ENCODE results near the gene NACAD. TPM values are rescaled to one million over a fixed set of nuclear protein-coding genes. Genes with fewer than 3 reads are reported as not detected.

NACAD gene
- total RNA-seq, 2 donors from 2014 or later = 10.8 to 11.1 TPM

- TF ChIP-seq, protein P1, sequence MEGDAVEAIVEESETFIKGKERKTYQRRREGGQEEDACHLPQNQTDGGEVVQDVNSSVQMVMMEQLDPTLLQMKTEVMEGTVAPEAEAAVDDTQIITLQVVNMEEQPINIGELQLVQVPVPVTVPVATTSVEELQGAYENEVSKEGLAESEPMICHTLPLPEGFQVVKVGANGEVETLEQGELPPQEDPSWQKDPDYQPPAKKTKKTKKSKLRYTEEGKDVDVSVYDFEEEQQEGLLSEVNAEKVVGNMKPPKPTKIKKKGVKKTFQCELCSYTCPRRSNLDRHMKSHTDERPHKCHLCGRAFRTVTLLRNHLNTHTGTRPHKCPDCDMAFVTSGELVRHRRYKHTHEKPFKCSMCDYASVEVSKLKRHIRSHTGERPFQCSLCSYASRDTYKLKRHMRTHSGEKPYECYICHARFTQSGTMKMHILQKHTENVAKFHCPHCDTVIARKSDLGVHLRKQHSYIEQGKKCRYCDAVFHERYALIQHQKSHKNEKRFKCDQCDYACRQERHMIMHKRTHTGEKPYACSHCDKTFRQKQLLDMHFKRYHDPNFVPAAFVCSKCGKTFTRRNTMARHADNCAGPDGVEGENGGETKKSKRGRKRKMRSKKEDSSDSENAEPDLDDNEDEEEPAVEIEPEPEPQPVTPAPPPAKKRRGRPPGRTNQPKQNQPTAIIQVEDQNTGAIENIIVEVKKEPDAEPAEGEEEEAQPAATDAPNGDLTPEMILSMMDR (IDR thresholded peaks at IDR 0.05) = no peak
- Histone ChIP-seq H3K27me3 (replicated peaks; ENCODE audit: insufficient read depth) (no peaks in the 10 kb centered on the region), H3K9me3 (no peaks in the 10 kb centered on the region), H3K4me1 (ENCODE audit: control insufficient read depth in 1 of 2, low read depth in 2 of 2) (no peaks in the 10 kb centered on the region), H3K4me3 (no peak overlapping the region), H3K27ac (no peak overlapping the region), H3K36me3 (no peaks in the 10 kb centered on the region)
- ATAC-seq (ENCODE audit: insufficient number of reproducible peaks, low FRiP score, low read depth) = no peak
- no peak for DNase-seq (ENCODE audit: low spot score)
Observed at GRCh38 chr7:45131891-45132290, 43.1 kb upstream of the NACAD start.

DNA sequence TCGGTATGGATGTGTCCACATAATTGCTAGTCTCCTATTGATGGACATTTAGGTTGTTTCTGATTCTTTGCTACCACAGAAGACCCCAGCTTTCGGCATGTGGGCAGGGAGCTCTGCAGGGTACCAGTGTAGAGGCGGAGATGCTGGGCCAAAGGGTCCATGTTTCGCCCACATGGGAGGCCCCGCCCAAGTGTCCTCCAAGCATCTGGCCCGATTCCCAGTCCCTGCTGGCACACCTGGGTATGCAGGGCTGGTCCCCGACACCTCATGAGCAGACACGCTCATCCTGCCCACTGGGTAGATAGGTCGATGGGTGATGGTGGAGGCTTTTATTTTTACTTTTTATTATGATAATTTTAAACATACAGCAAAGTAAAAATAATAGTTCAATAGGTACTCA is 42.1 kb upstream of the NACAD start:
- Histone ChIP-seq H3K27me3 (replicated peaks; ENCODE audit: insufficient read depth) (no peaks in the 10 kb centered on the region), H3K4me3 (no peak overlapping the region), H3K9me3 (no peaks in the 10 kb centered on the region), H3K27ac (no peak overlapping the region), H3K36me3 (no peaks in the 10 kb centered on the region), H3K4me1 (ENCODE audit: control insufficient read depth in 1 of 2, low read depth in 2 of 2) (no peaks in the 10 kb centered on the region)
- no peak for DNase-seq (ENCODE audit: low spot score)
- ATAC-seq (ENCODE audit: insufficient number of reproducible peaks, low FRiP score, low read depth) = no peak
- TF ChIP-seq, protein P1 (IDR thresholded peaks at IDR 0.05) = no peak

DNA sequence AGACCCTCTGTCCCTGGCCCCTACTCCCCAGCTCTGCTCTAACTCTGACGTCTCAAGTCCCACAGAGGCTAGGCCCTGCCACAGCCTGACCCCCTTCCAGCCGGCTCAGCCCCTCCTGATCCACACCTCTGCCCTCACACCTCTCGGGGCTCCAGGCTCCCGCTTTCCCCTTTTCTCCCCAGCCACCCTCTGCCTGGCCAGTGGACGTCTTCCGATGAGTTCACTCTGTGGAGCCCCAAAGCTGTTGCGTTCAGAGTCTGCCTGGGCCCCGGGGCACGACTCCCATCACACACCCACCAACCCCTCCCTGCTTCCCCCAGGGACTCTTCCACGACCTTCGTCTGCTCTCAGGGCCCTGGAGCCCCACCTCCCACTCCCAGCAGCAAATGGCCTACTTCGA is 41.1 kb upstream of the NACAD start:
- Histone ChIP-seq H3K9me3 (no peaks in the 10 kb centered on the region), H3K36me3 (no peaks in the 10 kb centered on the region), H3K4me3 (no peak overlapping the region), H3K4me1 (ENCODE audit: control insufficient read depth in 1 of 2, low read depth in 2 of 2) (no peaks in the 10 kb centered on the region), H3K27me3 (replicated peaks; ENCODE audit: insufficient read depth) (no peaks in the 10 kb centered on the region), H3K27ac (no peak overlapping the region)
- ATAC-seq (ENCODE audit: insufficient number of reproducible peaks, low FRiP score, low read depth) (no peak), DNase-seq (ENCODE audit: low spot score) (no peak)
- TF ChIP-seq, protein P1 (IDR thresholded peaks at IDR 0.05) = no peak

- Histone ChIP-seq H3K4me3 (no peak overlapping the region), H3K4me1 (ENCODE audit: control insufficient read depth in 1 of 2, low read depth in 2 of 2) (no peaks in the 10 kb centered on the region), H3K36me3 (no peaks in the 10 kb centered on the region), H3K27ac (no peak overlapping the region), H3K27me3 (replicated peaks; ENCODE audit: insufficient read depth) (no peaks in the 10 kb centered on the region), H3K9me3 (no peaks in the 10 kb centered on the region)
- DNase-seq (ENCODE audit: low spot score) (no peak), ATAC-seq (ENCODE audit: insufficient number of reproducible peaks, low FRiP score, low read depth) (no peak)
- TF ChIP-seq, protein P1 (IDR thresholded peaks at IDR 0.05) = no peak
Observed at GRCh38 chr7:45129181-45129800, 40.5 kb upstream of the NACAD start.

DNA sequence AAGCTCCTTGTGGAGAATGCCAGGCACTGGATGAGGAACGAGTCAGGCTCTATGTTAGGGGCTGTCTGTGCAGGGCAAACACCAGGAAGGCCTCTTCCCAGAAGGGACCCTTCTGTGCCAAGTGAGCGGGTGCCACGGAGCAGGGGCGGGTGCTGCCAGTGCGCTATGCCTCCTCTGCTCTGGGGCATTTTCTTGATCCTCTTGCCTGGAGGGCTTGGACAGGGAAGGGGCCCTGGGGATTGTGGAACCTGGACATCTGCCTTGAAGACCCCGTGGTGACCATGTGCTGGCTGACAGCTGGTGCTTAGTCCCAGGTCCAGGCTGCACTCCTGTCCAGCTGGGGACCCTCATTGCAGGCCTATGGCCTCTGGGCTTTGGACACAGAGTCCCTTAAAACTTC is 38.2 kb upstream of the NACAD start:
- H3K4me3 ChIP-seq = no peak overlapping the region
- no peaks in the 10 kb centered on the region for H3K9me3 ChIP-seq
- H3K36me3 ChIP-seq = no peaks in the 10 kb centered on the region
- no peak overlapping the region for H3K27ac ChIP-seq
- H3K27me3 ChIP-seq (replicated peaks; ENCODE audit: insufficient read depth) = no peaks in the 10 kb centered on the region
- no peaks in the 10 kb centered on the region for H3K4me1 ChIP-seq (ENCODE audit: control insufficient read depth in 1 of 2, low read depth in 2 of 2)
- TF ChIP-seq, protein P1 (IDR thresholded peaks at IDR 0.05) = no peak
- ATAC-seq (ENCODE audit: insufficient number of reproducible peaks, low FRiP score, low read depth) (no peak), DNase-seq (ENCODE audit: low spot score) (no peak)

All from thoracic aorta (tissue), 2 donors.